DMS114 treated with DMSO at 0.1 percent for 48 hours (cell line): Measurements from ENCODE around the gene SELENOI.
"Not testable (repeated sequence)": the region's sequence is repeated elsewhere in the genome, so short reads cannot be mapped to it uniquely, and the experiment has no call there.

Source experiments
- DNase-seq: peaks from one replicate; lab custom pipeline; 2025; ENCODE audit not compliant: unreplicated experiment; lab: John Stamatoyannopoulos, UW

SELENOI gene

DNA sequence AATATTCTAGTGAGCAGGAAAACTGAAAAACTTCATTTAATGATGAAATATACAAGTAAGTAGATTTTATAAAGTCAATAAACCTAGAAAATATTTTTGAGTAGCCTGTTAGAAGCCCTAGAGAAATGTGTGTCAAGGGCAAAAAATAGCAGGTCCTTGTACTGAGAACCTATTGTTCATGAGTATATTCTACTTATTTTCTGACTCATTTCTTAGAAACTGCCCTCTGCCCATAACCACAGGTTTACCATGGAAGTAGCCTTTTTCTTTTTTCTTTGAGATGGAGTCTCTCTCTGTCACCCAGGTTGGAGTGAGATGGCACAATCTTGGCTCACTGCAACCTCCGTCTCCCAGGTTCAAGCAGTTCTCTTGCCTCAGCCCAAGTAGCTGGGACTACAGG, 19.4 kb upstream of the SELENOI start:
- DNase-seq, result no peak

DNA sequence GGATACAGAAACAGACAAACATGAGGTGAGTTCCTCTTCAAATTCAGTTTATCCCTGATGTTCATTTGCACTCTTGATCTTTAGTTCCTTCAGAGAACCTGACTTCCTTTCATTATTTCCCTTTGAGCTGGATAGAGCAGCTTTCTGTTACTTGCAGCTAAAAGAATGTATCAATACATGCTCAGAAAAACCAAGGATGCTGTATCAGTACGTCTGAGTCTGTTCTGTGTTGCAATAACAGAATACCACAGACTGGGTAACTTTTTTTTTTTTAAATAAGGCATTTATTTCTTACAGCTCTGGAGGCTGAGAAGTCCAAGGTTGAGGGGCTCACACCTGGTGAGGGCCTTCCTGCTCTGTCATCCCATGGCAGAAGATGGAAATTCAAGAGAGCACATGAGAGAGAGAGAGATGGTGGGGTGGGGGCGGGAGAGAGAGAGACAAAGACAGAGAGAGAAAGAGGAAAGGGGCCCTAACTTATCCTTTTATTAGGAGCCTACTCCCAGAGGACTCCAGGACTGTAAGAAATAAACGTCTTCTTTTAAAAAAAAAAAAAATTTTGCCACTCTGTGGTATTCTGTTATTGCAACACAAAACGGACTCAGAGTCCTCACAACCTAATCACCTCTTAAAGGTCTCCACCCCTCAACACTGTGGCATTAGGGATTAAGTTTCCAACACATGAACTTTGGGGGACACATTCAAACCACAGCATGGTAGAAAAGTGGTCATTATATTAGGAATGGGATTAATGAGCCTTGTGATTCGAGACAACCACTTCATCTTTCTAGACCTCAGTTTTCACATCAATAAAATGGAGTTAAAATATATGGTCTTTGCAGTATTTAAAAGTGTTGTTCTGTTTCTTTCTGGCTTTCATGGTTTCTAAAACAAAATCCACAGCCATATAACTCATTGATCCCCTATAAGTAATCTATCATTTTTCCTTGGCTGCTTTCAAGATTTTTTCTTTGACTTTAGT, 18.4 kb upstream of the SELENOI start:
- DNase-seq, result no peak

DNA sequence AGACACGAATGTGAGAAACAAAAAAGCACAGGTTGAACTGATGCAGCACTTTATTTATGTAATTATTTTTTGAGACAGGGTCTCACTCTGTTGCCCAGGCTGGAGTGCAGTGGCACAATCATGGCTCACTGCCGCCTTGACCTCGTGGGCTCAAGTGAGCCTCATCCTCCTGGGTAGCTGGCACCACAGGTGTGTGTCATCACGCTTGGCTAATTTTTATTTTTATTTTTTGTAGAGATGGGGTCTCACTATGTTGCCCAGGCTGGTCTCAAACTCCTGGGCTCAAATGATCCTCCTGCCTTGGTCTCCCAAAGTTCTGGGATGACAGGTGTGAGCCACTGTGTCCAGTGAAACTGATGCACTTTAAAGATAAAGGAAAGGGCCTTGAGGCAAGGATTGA, 16.9 kb upstream of the SELENOI start:
- not testable (repeated sequence) for DNase-seq

DNA sequence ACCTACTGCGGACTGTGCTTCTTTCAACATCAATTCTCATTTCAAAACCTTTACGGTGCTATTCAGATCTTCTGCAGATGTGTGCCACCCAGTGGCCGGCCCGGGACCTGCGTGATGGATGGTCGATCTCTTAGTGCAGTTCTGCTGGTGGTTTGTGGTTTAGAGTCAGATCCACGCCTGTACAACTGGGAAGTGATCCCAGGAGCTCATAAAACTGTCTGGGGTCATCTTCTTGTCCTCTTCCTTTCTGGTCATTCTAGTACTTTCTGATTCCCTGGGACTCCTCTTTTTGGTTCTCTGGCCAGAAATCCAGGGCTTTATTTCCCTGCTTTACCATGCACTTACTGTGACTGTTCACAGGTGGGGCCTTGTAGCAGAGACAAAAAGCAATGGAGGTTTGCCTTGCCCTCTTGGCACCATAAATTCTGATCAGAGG, 15.8 kb upstream of the SELENOI start:
- DNase-seq, result peak; percentile 69

DNA sequence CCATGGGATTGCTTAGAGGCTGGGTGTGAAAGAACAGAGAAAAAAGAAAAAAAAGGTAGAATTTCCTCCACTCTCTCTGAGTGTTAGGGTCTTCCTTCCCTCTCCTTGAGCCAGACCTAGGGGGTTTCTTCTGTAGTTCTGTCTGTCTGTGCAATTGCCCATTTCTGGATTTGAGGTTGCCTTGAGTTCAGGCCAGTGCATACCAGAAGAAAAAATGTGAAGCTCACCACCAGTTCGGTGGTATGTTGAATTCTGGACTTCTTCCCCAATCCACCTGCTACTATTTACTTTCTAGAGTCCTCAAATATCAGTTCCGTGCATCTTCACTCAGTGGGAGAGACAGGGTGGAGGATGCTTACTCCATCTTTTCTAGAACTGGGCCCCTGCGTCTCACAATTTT, 15.3 kb upstream of the SELENOI start:
- DNase-seq, result no peak

DNA sequence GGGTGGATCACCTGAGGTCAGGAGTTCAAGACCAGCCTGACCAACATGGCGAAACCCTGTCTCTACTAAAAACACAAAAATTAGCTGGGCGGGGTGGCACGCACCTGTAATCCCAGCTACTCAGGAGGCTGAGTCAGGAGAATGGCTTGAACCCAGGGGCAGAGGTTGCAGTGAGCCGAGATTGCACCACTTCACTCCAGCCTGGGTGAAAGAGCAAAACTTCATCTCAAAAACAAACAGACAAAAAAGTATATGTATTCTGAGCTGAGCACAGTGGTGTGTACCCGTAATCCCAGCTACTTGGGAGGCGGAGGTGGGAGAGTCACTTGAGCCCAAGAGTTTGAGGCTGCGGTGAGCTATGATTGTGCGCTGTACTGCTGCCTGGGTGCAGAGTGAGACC, 14.6 kb upstream of the SELENOI start:
- DNase-seq, result not testable (repeated sequence)

DNA sequence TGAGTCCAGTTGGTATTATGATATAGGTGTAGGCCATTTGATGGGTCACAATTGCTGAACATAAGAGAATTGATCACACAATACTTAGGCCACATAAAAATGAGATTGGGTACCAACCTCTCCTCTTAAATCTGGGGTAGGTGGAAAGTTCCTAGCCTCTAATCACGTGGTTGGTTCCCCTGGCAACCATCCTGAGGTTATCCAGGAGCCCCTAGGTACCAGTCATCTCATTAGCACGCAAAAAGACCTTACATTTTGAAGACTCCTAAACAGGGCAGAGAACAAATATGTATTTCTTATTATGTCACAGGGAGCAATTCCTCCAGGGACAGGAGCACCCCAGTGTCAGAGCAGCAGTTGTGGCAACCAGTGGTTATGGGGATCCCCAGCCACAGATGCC, 12.7 kb upstream of the SELENOI start:
- no peak for DNase-seq

DNA sequence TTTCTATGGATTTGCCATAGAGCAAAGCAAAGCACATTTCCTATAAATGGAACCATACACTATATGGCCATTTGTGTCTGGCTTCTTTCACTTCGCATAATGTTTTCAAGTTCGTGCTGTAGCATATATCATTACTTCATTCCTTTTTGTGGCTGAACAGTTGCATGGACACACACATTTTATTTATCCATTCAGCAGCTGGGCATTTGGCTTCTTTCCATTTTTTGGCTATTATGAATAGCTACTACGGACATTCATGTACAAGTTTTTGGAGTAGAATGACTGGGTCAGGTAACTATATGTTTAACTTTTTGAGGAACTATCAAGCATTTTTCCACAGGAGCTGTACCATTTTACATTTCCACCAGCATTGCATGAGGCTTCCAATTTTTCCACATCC, 10.7 kb upstream of the SELENOI start:
- DNase-seq, result no peak

DNA sequence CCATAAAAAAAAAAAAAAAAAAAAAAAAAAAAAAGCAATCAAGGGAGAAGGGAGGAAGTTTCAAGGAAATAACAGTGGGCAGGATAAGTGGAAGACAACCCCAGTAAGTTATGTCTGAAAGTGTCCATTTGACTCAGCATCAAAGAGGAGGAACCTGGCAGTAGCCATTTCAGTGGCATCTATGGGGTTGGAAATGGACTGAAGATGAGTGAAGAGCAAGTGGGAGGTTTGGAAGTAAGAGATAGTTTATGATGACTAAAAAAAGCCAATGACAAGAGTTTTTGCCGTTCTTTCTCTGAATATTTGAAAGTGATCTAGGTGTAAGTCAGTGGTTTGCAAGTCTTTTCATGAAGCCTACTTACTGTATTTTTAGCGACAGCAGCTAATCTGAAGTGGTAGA, 9.2 kb upstream of the SELENOI start:
- DNase-seq, result no peak

DNA sequence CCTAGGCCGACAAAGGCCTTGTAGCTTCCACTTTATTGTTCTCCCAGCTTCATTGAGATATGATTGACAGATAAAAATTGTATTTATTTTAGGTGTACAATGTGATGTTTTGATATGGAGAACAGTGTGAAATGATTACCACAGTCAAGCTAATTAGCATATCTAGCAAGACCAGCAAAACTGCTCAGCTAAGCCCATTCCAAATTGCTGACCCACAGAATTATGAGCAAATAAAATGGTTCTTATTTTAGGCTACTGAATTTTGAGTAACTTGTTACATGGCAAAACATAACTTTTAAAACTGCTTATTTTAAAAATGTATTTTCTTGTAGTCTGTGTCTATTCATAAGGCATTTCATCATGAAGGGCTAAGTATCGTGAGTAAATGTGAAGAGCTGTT, 8.6 kb upstream of the SELENOI start:
- no peak for DNase-seq

DNA sequence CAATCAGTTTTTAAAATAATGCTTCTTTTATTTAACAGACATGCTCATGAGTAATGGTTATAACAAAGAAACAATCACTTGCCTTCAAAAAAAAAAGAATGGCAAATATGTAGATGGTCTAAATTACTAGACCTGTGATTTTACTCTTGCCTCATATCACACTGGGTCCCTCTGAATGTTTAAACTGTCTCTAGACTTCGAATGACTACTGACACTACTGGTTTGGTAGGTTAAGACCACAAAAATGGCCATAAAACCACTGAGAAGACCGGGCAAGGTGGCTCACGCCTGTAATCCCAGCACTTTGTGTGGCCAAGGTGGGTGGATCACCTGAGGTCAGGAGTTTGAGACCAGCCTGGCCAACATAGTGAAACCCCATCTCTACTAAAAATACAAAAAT, 5.1 kb upstream of the SELENOI start:
- DNase-seq, result no peak

DNA sequence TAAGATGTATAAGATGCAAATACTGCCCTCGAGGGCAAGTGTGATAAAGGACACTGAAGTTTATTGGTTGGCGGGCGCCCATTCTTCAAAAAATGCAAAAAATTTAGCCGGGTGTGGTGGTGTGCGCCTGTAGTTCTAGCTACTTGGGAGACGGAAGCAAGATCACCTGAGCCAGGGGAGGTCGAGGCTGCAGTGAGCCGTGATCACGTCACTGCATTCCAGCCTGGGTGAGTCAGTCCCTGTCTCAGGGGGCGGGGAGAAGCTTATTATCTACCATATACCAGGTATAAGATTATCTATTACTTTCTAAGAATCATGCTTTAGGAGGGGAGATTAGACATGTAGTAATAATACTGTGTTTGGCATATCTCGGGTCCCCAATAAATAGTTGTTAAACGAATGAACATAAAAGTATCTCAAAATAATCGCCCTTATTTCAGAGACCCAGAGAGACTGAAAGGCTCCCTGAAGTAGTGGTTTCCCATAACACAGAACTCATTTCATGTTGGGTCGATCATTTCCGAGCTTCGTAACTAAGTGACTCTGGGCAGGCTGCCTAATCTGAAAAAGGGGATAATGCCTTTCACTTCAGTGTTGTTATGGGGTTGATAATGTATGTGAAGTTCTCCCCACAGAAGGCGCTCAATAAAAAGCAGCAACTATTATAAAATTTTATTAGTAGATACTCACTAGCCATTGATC, 1.2 kb upstream of the SELENOI start:
- no peak for DNase-seq

DNA sequence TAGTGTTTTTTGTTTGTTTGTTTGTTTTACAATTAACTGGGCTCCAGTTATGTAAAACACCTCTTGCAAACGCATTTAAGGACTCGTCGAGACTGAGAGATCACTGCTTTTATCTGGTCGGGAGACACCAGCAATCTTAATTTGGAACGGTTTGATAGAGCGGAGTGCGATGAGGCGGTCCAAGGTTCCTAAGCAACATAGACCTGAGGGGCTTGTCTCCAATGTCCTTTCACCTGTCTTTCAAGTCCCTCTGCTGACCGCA, 729 bp upstream of the SELENOI start:
- no peak for DNase-seq

DNA sequence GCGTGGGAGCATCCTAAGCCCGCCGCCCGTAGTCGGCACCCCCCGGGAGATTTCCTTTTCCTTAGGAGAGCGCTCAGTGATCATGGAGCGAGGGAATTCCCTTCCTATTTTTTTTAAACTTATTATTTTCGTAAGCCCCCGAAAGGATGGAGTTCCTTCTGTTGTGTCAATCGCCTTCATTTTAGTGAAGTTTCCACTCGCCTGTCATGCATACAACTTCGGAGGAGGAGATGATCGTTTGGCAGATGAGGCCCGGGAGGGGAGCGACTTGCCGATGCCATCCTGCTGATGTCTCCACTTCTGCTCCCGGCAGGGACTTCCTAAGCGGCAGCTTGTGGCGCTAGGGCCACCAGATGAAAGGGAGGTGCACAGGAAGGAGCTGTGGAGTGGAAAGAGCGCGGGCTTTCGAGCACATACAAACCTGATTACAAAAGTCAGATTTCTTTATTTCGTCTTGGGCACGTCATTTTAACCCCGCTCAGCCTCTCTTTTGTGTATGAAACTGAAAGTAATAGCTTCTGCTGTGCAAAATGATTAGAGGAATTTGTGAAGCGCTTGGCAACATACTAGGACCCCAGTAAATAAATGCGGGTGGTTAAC, 611 bp downstream of the SELENOI start, which contains the start of gene ADGRF3:
ADGRF3 (minus strand) TSS at position 336 of the 600 bp plus-strand sequence. CDS start 555 bp downstream, outside the sequence.
- peak; percentile 23 for DNase-seq

DNA sequence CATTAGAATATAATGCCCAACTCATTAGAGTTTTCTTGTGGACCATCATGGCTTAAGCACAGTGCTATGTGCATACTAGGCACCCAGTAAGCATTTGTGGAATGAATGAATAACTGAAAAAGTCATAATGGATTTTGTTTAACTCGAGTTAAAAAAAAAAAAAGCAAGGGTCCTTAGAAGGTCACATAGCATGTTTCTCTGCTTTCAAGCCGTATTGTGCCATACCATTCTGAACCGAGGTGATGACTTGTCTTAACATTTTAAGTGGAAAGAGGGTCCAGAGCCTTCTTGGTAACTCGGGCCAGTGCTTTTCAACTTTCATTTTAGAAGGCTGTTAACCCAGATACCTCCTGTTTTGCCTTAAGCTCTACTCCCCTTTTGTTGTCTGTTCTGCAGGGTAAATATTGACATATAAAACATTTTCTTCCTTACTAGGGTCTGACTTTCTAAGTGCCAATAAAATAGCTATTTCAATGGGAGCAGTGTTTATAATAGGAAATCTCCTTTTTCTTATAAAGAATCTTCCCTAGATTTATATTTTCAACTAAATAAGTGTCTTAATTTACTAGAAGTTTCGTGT, 1.4 kb downstream of the SELENOI start:
- DNase-seq, result no peak

DNA sequence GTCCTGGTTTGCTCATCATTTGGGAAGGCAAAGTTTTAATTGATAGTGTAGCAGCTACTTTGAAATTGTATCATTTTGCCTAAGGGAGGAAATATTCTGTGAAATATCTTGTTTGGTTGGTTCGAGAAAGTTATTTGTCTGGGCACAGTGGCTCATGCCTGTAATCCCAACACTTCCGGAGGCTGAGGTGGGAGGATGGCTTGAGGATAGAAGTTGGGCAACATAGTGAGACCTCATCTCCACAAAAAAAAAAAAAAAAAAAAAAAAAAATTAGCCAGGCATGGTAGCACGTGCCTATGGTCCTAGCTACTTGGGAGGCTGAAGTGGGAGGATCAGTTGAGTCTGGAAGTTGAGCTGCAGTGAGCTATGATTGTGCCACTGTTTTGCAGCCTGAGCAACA, 3.7 kb downstream of the SELENOI start:
- no peak for DNase-seq

DNA sequence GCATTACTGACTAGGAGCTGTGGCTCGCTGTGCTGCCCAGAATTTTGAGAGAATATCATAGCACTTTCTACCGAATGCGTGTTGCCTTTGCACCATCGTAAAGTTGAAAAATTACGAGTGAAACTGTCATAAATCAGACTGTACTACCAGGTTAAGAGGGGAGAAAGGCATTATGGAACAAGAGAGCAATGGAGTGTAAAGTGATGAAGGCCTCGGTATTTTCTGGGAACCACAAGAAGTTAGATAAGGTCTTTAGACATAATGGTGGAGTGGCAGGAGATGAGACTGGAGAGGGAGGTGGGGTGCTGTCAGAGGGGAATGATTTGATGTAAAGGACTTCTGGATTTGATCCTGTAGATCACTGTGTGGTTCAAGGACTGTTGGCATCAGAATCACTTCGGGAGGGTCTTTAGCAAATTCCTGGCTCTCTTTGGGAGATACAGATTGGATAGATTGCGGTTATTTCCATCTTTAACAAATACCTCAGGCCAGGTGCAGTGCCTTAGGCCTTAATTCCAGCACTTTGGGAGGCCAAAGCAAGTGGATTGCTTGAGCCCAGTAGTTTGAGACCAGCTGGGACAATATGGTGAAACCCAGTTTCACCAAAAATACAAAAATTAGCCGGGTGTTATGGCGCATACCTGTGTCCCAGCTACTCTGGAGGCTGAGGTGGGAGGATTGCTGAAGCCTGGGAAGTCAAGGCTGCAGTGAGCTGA, 5.6 kb downstream of the SELENOI start:
- no peak for DNase-seq

DNA sequence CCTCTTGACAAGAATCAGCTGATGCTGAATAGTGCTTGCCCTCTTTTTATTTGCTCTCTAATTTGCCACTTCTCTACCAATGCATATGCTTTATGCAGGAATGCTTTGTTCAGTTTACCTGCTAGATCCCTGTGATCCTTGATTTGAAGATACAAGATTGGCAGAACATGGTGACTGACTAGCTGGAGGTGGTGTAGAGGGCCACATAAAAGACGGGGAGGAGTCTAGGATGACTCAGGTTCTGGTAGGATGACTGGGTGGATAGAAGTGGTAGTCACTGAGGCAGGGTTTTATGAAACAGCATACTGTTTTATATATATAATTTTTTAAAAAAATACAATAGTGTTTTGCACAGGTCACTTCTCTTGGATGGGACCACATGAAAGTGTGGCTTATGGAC, 6.9 kb downstream of the SELENOI start:
- no peak for DNase-seq

DNA sequence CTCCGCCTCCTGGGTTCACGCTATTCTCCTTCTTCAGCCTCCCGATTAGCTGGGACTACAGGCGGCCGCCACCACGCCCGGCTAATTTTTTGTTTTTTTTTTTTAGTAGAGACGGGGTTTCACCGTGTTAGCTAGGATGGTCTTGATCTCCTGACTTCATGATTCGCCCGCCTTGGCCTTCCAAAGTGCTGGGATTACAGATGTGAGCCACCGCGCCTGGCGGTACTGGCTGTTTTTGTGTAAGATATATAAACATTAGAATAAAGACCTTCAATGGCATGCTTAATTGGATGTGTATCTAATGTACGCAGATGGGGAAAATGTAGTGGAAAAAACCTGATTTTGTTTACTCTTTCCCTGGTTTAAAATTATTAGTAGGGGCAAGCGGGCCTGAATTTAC, 8.5 kb downstream of the SELENOI start:
- not testable (repeated sequence) for DNase-seq

DNA sequence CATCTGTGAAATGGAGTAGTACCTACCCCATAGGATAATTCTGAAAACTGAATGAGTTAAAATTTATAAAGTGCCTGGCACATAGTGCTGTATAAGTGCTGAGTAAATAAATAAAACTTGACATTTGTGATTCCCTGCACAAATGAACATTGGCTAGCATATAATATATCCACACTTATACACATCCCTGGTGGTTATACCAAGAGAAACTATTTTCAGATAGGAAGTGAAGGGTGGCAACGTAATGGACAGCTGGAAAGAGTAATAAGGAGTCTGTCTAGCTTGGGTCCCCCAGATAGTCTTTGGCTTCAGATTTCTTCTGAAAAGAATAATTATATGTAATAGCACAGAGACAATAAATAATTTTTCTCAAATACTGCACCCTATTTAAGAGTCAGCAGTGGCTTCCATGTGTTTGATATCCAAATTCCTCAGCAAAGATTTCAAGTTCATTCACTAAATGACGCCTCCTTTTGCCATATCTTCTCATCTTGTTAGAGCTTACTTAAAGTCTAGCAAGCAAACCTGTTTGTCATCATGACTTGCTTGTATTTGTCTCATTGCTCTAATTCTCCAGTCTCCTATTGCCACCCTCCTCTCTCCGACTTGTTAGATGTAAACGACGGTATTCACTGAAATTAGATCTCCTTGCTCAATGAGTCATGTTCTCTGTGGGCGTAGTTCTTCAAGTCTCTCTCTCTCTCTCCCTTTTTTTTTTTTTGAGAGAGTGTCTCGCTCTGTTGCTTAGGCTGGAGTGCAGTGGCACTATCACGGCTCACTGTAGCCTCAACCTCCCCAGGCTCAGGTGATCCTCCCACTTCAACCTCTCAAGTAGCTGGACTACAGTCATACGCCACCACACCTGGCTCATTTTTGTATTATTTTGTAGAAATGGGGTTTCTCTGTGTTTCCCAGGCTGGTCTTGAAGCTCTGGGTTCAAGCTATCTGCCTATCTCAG, 9.4 kb downstream of the SELENOI start:
- no peak for DNase-seq
